HG03280 (cell line): ENCODE measurements around the gene WNT9B.

ENCODE experiments used
- ATAC-seq: cut with Tn5 transposase; IDR thresholded peaks from one replicate; pipeline ENCODE4 v1.9.1; 2021; ENCODE audit warnings: mild to moderate bottlenecking, moderate library complexity; ENCODE audit not compliant: unreplicated experiment

The WNT9B gene

GRCh38 chr17:46853896-46854444, 2.6 kb downstream of the WNT9B start:
- ATAC-seq, result no peak

GRCh38 chr17:46854515-46854914, 3.1 kb downstream of the WNT9B start:
- ATAC-seq, result no peak

GRCh38 chr17:46854948-46855347, 3.6 kb downstream of the WNT9B start:
- no peak for ATAC-seq

- ATAC-seq, result no peak
These were observed 6.2 kb downstream of the WNT9B start for GRCh38 chr17:46857600-46857999.

- no peak for ATAC-seq
These were observed 8.6 kb downstream of the WNT9B start for GRCh38 chr17:46859996-46860395.

- no peak for ATAC-seq
These were observed 11.6 kb downstream of the WNT9B start for GRCh38 chr17:46862949-46863348.

- no peak for ATAC-seq
These were observed 12.2 kb downstream of the WNT9B start for GRCh38 chr17:46863383-46864121.

GRCh38 chr17:46865100-46865499, 13.7 kb downstream of the WNT9B start:
- ATAC-seq, result no peak

GRCh38 chr17:46866325-46866724, 14.9 kb downstream of the WNT9B start:
- no peak for ATAC-seq

- no peak for ATAC-seq
These were observed 15.4 kb downstream of the WNT9B start for GRCh38 chr17:46866747-46867146.

GRCh38 chr17:46868689-46869187, 17.4 kb downstream of the WNT9B start:
- no peak for ATAC-seq

- no peak for ATAC-seq
These were observed 17.9 kb downstream of the WNT9B start for GRCh38 chr17:46869296-46869695.

GRCh38 chr17:46869975-46870803, 18.8 kb downstream of the WNT9B start:
- no peak for ATAC-seq

- no peak for ATAC-seq
These were observed 21.0 kb downstream of the WNT9B start for GRCh38 chr17:46872421-46872820.

- ATAC-seq, result no peak
These were observed 22.7 kb downstream of the WNT9B start for GRCh38 chr17:46873941-46874645.

- no peak for ATAC-seq
These were observed 23.5 kb downstream of the WNT9B start for GRCh38 chr17:46874906-46875305.

GRCh38 chr17:46875849-46876352, 24.5 kb downstream of the WNT9B start:
- ATAC-seq, result no peak

- ATAC-seq, result no peak
These were observed 25.0 kb downstream of the WNT9B start for GRCh38 chr17:46876353-46876887.

- ATAC-seq, result no peak
These were observed 25.5 kb downstream of the WNT9B start for GRCh38 chr17:46876926-46877325.

- ATAC-seq, result no peak
These were observed 26.1 kb downstream of the WNT9B start for GRCh38 chr17:46877466-46877865.

GRCh38 chr17:46878055-46878454, 26.7 kb downstream of the WNT9B start:
- no peak for ATAC-seq
